ENCODE results near the gene UBE2V1.
"Not testable (repeated sequence)": the region's sequence is repeated elsewhere in the genome, so short reads cannot be mapped to it uniquely, and the experiment has no call there.

Gene UBE2V1

GRCh38 chr20:50085146-50085480, 27.8 kb downstream of the UBE2V1 start:
- peak overlapping the region; percentile 50 to 60 for H3K4me3 ChIP-seq (ENCODE audit: low read depth in 1 of 2, low read length in 1 of 2)

GRCh38 chr20:50083034-50083433, 29.9 kb downstream of the UBE2V1 start:
- Histone ChIP-seq H3K4me1 (ENCODE audit: control insufficient read depth in 1 of 2, insufficient read depth in 1 of 2, low read depth in 1 of 2, low read length in 1 of 2) (peaks cover 22 to 24% of the 10 kb centered on the region in 2 experiments), H3K9me3 (no peaks in the 10 kb centered on the region), H3K27me3 (peaks cover 6% of the 10 kb centered on the region), H3K4me3 (ENCODE audit: low read depth in 1 of 2, low read length in 1 of 2) (no peak overlapping the region), H3K27ac (no peak overlapping the region), H3K36me3 (peaks cover 19% of the 10 kb centered on the region)
- TF ChIP-seq, protein P1, sequence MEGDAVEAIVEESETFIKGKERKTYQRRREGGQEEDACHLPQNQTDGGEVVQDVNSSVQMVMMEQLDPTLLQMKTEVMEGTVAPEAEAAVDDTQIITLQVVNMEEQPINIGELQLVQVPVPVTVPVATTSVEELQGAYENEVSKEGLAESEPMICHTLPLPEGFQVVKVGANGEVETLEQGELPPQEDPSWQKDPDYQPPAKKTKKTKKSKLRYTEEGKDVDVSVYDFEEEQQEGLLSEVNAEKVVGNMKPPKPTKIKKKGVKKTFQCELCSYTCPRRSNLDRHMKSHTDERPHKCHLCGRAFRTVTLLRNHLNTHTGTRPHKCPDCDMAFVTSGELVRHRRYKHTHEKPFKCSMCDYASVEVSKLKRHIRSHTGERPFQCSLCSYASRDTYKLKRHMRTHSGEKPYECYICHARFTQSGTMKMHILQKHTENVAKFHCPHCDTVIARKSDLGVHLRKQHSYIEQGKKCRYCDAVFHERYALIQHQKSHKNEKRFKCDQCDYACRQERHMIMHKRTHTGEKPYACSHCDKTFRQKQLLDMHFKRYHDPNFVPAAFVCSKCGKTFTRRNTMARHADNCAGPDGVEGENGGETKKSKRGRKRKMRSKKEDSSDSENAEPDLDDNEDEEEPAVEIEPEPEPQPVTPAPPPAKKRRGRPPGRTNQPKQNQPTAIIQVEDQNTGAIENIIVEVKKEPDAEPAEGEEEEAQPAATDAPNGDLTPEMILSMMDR (IDR thresholded peaks at IDR 0.05): no peak

More at GRCh38 chr20:50085146-50085480, 27.8 kb downstream of the UBE2V1 start:
- Histone ChIP-seq H3K9me3 (no peaks in the 10 kb centered on the region), H3K4me1 (ENCODE audit: control insufficient read depth in 1 of 2, insufficient read depth in 1 of 2, low read depth in 1 of 2, low read length in 1 of 2) (peaks cover 22 to 24% of the 10 kb centered on the region in 2 experiments), H3K27ac (peak overlapping the region; percentile 77), H3K36me3 (peaks cover 31% of the 10 kb centered on the region), H3K27me3 (no peaks in the 10 kb centered on the region)
- TF ChIP-seq, protein P1 (IDR thresholded peaks at IDR 0.05): no peak

- peaks cover 11% of the 10 kb centered on the region for H3K27me3 ChIP-seq
- peaks cover 18 to 21% of the 10 kb centered on the region in 2 experiments for H3K4me1 ChIP-seq (ENCODE audit: control insufficient read depth in 1 of 2, insufficient read depth in 1 of 2, low read depth in 1 of 2, low read length in 1 of 2)
- H3K9me3 ChIP-seq; H3K27ac ChIP-seq; H3K4me3 ChIP-seq (ENCODE audit: low read depth in 1 of 2, low read length in 1 of 2): not testable (repeated sequence)
- peaks cover 19% of the 10 kb centered on the region for H3K36me3 ChIP-seq
Observed at GRCh38 chr20:50082056-50082455, 30.9 kb downstream of the UBE2V1 start.

DNA sequence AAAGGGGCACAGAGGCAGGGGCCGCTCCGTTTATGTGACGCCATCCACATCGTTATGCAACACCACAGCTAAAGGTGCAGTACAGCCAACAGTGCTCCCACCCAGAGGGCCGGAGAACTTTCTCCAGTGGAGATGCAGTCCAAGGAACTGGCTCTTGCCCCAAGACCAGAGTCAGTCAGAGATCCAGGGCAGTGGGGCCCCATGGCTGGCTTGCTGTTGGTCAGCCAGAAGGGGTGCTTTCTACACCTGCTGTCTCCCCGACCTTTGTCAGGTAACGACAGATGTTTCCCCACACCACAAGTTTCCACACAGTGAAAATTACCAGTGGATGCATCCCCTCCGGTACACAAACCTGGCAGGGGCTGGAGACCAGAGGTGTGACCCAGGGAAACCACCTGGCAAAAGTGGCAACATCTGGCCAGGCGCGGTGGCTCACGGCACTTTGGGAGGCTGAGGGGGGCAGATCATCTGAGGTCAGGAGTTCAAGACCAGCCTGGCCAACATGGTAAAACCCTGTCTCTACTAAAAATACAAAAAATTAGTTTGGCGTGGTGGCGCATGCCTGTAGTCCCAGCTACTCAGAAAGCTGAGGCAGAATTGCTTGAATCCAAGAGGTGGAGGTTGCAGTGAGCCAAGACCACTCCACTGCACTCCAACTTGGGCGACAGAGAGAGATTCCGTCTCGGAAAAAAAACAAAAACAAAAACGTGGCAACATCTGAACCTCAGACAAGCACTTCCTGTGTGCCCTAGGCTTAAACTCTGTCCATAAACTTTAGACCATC, 34.9 kb downstream of the UBE2V1 start:
- Histone ChIP-seq H3K27ac (no peak overlapping the region), H3K36me3 (peaks cover 17% of the 10 kb centered on the region), H3K4me1 (ENCODE audit: control insufficient read depth in 1 of 2, insufficient read depth in 1 of 2, low read depth in 1 of 2, low read length in 1 of 2) (no peaks in the 10 kb centered on the region), H3K9me3 (no peaks in the 10 kb centered on the region), H3K27me3 (peaks cover 11% of the 10 kb centered on the region), H3K4me3 (ENCODE audit: low read depth in 1 of 2, low read length in 1 of 2) (no peak overlapping the region)
- TF ChIP-seq, protein P1 (IDR thresholded peaks at IDR 0.05): no peak

DNA sequence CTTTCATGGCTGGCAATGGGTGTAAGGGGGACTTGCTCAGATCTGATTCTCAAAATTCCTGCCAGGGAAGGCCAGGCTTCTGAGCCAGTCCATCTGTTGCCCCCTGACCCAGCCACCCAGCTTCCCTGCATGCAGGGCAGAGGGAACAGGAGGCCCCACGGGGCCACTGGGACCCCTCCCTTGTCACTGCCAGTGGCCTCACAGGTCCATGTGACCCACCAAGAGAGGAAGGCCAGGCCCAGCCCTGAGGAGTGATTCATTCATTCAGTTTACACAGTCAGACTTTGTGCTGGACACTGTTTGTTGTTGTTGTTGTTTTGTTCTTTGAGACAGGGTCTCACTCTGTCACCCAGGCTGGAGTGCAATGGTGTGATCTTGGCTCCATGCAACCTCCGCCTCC, 39.5 kb downstream of the UBE2V1 start:
- TF ChIP-seq, protein P1 (IDR thresholded peaks at IDR 0.05): no peak
- no peaks in the 10 kb centered on the region for H3K36me3 ChIP-seq

More for the DNA sequence above, 39.5 kb downstream of the UBE2V1 start:
- Histone ChIP-seq H3K27ac (no peak overlapping the region), H3K4me1 (ENCODE audit: control insufficient read depth in 1 of 2, insufficient read depth in 1 of 2, low read depth in 1 of 2, low read length in 1 of 2) (peaks cover 7 to 10% of the 10 kb centered on the region in 2 experiments), H3K4me3 (ENCODE audit: low read depth in 1 of 2, low read length in 1 of 2) (no peak overlapping the region), H3K9me3 (no peaks in the 10 kb centered on the region), H3K27me3 (peaks cover 23% of the 10 kb centered on the region)

Measured in neutrophil (primary cell).